Measurements from ENCODE around the gene USP48.
A peak's percentile ranks its signal among the peaks of the same experiment; 100 is the strongest.
"Not testable (repeated sequence)": the region's sequence is repeated elsewhere in the genome, so short reads cannot be mapped to it uniquely, and the experiment has no call there.

USP48 gene

GRCh38 chr1:21782868-21783678, at the start of gene USP48:
USP48 (minus strand) TSS chr1:21783149; CDS start chr1:21782957, 192 bp downstream.
- peak; percentile 95 for DNase-seq

- no peak for DNase-seq
Observed at GRCh38 chr1:21831454-21831970, 48.6 kb upstream of the USP48 start.

GRCh38 chr1:21830792-21831453, 48.0 kb upstream of the USP48 start:
- no peak for DNase-seq

GRCh38 chr1:21829294-21829693, 46.3 kb upstream of the USP48 start:
- DNase-seq, result no peak

GRCh38 chr1:21828506-21829210, 45.7 kb upstream of the USP48 start:
- DNase-seq, result no peak

- no peak for DNase-seq
Observed at GRCh38 chr1:21828075-21828474, 45.1 kb upstream of the USP48 start.

- DNase-seq, result no peak
Observed at GRCh38 chr1:21827141-21827679, 44.3 kb upstream of the USP48 start.

GRCh38 chr1:21826694-21827093, 43.7 kb upstream of the USP48 start:
- not testable (repeated sequence) for DNase-seq

GRCh38 chr1:21825393-21825792, 42.4 kb upstream of the USP48 start:
- DNase-seq, result no peak

GRCh38 chr1:21824926-21825325, 42.0 kb upstream of the USP48 start:
- DNase-seq, result no peak

- DNase-seq, result no peak
Observed at GRCh38 chr1:21823980-21824702, 41.2 kb upstream of the USP48 start.

- DNase-seq, result no peak
Observed at GRCh38 chr1:21823206-21823979, 40.4 kb upstream of the USP48 start.

- DNase-seq, result no peak
Observed at GRCh38 chr1:21822349-21822748, 39.4 kb upstream of the USP48 start.

- no peak for DNase-seq
Observed at GRCh38 chr1:21821385-21822019, 38.6 kb upstream of the USP48 start.

GRCh38 chr1:21820597-21821232, 37.8 kb upstream of the USP48 start:
- no peak for DNase-seq

GRCh38 chr1:21818656-21819055, 35.7 kb upstream of the USP48 start:
- peak; percentile 7 for DNase-seq

- no peak for DNase-seq
Observed at GRCh38 chr1:21816602-21817302, 33.8 kb upstream of the USP48 start.

GRCh38 chr1:21815724-21816321, 32.9 kb upstream of the USP48 start:
- DNase-seq, result no peak

- no peak for DNase-seq
Observed at GRCh38 chr1:21814981-21815582, 32.1 kb upstream of the USP48 start.

All from NCI-H69 (cell line).